Renal pelvis (tissue), 4 donors: ENCODE measurements around the gene RTN4. TPM values are rescaled to one million over a fixed set of nuclear protein-coding genes. Genes with fewer than 3 reads are reported as not detected.
"Not testable (repeated sequence)": the region's sequence is repeated elsewhere in the genome, so short reads cannot be mapped to it uniquely, and the experiment has no call there.

Experiments used
- DNase-seq: peaks from one replicate; pipeline ENCODE4 v3.0.0-alpha.2; 2013
- polyA plus RNA-seq, 3 donors: library from polyadenylated mRNA; unstranded; fragments of 120-200 nt; gene quantifications; one replicate each; pipeline ENCODE4 v1.2.1, GENCODE V29; 2013; ENCODE audit not compliant: insufficient read length in 3 of 3

Gene RTN4
- polyA plus RNA-seq, 3 donors: 305 to 369 (median 309) TPM

- no peak for DNase-seq
Measured at GRCh38 chr2:55017428-55017827, 32.8 kb downstream of the RTN4 start.

DNA sequence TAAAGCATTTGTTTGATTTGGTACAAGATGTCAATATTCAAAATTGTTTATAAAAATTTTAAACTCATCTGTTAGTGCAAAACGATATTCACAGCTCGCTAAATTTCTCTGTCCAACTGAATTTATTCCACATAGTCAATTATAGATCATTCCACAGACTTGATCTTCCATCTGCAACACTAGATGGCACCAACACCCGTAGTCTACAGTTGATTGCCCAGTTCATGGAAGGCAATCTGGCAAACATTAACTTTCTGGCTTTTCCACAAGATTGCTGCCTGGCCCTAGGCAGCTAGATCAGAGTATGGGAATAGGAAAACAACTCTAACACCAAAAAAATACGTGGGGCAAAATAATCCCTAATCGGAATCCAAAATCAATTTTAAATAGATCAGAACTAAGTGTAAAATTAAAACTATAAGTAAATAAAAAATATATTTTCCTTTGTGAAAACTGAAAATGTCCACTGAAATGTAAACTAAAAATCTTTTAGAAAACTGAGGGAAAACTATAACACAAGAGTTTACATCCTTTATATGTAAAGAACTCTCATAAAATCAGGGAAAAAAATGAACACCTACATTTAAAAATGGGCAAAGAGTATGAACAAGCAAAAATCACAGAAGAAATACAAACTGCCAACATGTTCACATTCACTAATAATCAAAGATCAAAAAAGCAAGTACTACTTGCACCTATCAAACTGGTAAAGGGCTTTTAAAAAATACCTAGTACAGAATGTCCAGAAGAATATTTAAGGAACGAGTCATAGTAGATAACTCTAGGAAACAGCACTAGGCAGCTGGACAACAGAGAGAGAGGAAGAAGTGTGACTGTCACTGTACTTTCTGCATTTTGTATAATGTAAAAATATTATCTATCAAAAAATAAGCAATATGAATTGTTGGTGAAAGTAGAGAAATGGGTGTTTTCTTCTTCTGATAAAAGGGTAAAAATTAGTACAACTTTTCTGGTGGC lies 35.0 kb downstream of the RTN4 start:
- DNase-seq: peak; percentile 70

GRCh38 chr2:55013936-55014335 lies 36.3 kb downstream of the RTN4 start:
- DNase-seq: no peak

GRCh38 chr2:55012672-55013484 lies 37.4 kb downstream of the RTN4 start:
- no peak for DNase-seq

- DNase-seq: peak; percentile 31
Measured at GRCh38 chr2:55011831-55012671, 38.2 kb downstream of the RTN4 start.

- DNase-seq: no peak
Measured at GRCh38 chr2:55010915-55011314, 39.3 kb downstream of the RTN4 start.

- DNase-seq: no peak
Measured at GRCh38 chr2:55010149-55010591, 40.1 kb downstream of the RTN4 start.

DNA sequence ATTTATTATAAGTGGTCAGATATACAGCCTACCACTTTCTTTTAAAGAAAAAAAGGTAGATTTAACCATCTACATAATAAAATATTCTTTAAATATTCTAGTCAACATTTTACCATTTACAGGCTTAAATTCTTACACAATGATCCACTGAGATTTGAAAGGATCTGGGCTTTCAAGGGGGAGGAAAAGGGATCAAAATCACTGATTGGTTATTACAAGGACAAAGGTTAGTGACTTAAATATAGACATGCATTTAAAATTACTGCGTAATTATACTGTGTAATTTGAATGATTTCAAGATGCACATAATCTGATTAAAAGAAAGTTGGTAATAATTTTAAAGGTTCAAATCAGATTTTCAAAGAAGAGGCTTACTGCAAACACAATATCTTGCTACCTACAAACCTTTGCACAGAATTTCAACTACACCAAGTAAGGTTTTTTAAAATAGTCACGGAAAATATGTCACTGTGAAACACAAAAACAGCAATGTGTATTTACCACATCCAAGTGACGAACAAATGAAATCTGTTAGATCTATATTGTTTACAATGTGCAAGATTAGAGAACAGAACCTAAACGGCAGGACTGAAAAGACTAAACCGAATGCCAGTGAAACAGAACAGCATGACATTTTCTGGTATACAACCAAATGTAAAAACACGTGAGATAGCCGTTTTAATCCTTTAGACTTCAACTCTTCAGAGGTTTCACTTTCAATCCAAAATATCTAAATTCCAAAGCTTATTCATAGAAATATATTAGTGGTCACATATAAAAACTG lies 40.8 kb downstream of the RTN4 start:
- DNase-seq: no peak

DNA sequence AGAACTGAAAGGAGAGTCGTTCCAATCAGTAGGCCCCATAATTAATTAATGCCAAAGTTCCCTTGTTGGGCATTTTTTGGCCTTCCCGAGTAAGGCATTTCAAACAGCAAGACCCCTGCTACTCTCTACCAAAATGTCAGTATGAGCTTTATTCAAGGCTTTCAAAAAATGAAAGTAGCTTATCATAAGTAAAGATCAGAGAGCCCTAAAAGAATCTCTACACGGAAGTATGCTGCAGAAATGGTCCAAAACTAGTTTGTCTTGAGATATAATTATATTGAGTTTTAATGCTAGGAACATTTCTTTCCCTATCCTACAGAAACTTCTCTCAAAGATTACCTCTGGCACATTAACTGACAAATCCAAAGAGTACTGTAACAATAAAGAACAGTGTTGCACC lies 43.9 kb downstream of the RTN4 start:
- no peak for DNase-seq

GRCh38 chr2:55003706-55004639 lies 46.3 kb downstream of the RTN4 start:
- no peak for DNase-seq

GRCh38 chr2:55001716-55002115 lies 48.5 kb downstream of the RTN4 start:
- no peak for DNase-seq

DNA sequence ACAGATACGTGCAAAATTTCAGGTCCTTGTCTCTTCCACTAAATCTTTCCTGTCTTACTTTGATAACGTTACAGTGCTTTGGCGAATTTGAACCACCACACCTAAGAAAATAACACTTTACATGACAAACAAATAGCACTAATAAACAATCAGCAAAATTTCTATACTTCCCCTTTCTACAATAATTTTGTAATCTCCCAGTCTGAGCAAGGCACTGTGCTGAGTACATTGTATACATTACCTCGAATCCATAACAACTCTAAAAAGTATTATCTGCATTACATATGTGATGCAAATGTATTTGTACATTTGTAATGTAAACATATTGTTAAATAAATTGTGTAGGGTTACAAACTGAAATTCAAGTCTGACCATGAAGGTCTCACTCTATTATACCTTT lies 49.9 kb downstream of the RTN4 start:
- no peak for DNase-seq

- no peak for DNase-seq
Measured at GRCh38 chr2:54999182-54999581, 51.1 kb downstream of the RTN4 start.

- no peak for DNase-seq
Measured at GRCh38 chr2:54997826-54998225, 52.4 kb downstream of the RTN4 start.

DNA sequence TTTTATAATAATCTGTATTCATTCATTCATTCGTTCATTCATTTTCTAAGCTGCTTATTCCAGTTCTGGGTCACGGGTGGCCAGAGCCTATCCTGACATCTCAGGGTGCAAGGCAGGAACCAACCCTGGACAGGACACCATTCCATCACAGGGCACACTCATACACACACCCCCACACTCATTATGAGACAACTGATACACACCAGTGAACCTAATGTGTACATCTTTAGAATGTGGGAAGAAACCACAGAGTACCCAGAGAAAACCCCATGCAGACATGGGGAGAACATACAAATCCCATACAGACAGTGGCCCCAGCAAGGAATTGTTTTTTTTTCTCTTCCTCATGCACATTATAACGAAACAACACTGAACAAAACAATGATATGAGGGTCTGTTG lies 54.7 kb downstream of the RTN4 start:
- DNase-seq: no peak

DNA sequence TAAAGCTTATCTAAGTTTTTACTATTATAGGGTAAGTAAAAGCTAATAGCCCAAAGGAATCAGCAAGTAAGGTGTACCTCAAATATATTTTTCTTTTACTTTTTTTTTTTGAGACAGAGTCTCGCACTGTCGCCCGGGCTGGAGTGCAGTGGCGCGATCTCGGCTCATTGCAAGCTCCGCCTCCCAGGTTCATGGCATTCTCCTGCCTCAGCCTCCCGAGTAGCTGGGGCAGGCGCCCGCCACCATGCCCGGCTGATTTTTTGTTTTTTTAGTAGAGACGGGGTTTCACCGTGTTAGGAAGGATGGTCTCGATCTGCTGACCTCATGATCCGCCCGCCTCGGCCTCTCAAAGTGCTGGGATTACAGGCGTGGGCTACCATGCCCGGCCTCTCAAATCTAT lies 59.6 kb downstream of the RTN4 start:
- not testable (repeated sequence) for DNase-seq

DNA sequence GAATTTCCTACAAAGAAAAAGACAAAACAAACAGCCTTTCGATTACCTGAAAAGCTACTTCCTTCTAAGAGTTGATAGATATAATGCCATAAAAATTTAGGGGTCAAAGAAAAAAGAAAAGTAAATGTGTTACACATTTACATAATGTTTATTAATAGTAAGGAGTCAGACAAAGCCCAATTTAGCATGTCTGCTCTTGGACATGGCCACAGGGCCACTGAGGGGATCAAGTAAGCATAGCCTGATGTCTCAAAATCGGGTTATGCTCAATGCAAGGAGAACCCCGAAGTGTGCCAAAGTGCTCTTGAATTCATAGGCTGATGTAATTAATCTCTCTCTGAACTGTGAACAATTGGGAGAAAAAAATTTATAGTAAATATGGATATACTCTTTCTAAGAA lies 61.6 kb downstream of the RTN4 start:
- DNase-seq: no peak

DNA sequence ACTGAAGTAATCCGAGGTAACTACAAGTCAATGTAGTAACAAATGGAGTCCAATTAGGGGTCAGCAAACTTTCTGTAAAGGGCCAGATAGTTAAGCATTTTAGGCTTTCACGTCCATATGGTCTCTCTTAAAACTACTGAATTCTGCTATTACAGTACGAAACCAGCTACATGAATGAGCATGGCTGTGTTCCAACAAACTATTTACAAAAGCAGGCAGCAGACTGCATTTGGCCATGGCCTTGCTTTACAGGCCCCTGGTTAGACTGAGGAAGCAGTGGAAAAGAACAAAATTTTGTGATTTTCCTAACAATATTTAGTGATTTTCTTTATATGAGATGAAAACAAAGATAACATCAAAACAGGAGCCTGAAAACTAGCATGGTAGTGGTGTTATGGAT lies 64.0 kb downstream of the RTN4 start:
- no peak for DNase-seq

GRCh38 chr2:54984476-54984875 lies 65.8 kb downstream of the RTN4 start:
- DNase-seq: no peak
